ENCODE results near the gene CYP27A1. TPM values are rescaled to one million over a fixed set of nuclear protein-coding genes. Genes with fewer than 3 reads are reported as not detected.

The CYP27A1 gene
- total RNA-seq, 1 donor from 2014 or later, result 0.11 TPM

GRCh38 chr2:218734190-218734975, 47.6 kb upstream of the CYP27A1 start:
- H4K20me1 ChIP-seq (ENCODE audit: low read depth), result peaks cover 58% of the 10 kb centered on the region
- TF ChIP-seq EZH2 (IDR thresholded peaks at IDR 0.05), result no peak
- no peak for TF ChIP-seq EZH2phosphoT487 (IDR thresholded peaks at IDR 0.05)
- no peak for TF ChIP-seq CTCF (IDR thresholded peaks at IDR 0.05)
- no peaks in the 10 kb centered on the region for H3K27me3 Mint-ChIP-seq (ENCODE audit: insufficient read depth, low read depth)
- no peaks in the 10 kb centered on the region for H3K9me3 Mint-ChIP-seq
- no peaks in the 10 kb centered on the region for H3K9me3 ChIP-seq (ENCODE audit: low read depth)
- H3K27me3 ChIP-seq, result no peaks in the 10 kb centered on the region
- H3K4me3 Mint-ChIP-seq, result no peak overlapping the region
- no peak overlapping the region for H3K27ac ChIP-seq
- no peak overlapping the region for H3K4me2 ChIP-seq
- H2AFZ ChIP-seq (replicated peaks), result no peak overlapping the region
- H3K79me2 ChIP-seq (ENCODE audit: low read depth), result peaks cover 42% of the 10 kb centered on the region
- H3K4me1 ChIP-seq, result no peaks in the 10 kb centered on the region
- H3K36me3 Mint-ChIP-seq, result peaks cover 25% of the 10 kb centered on the region
- H3K9ac ChIP-seq, result no peak overlapping the region
- no peaks in the 10 kb centered on the region for H3F3A ChIP-seq (ENCODE audit: low read depth)
- H3K4me1 Mint-ChIP-seq, result peaks cover 12% of the 10 kb centered on the region
- H3K36me3 ChIP-seq, result no peaks in the 10 kb centered on the region
- DNase-seq (ENCODE audit: low spot score), result no peak
- H3K4me3 ChIP-seq, result no peak overlapping the region
- no peak overlapping the region for H3K27ac Mint-ChIP-seq

- Histone ChIP-seq H3K9me3 (ENCODE audit: low read depth) (no peaks in the 10 kb centered on the region), H3K4me1 (no peaks in the 10 kb centered on the region), H3K36me3 (no peaks in the 10 kb centered on the region), H3K9ac (no peak overlapping the region), H3K79me2 (ENCODE audit: low read depth) (peaks cover 36% of the 10 kb centered on the region), H3K27me3 (no peaks in the 10 kb centered on the region), H2AFZ (replicated peaks) (no peak overlapping the region), H4K20me1 (ENCODE audit: low read depth) (peaks cover 62% of the 10 kb centered on the region), H3F3A (ENCODE audit: low read depth) (no peaks in the 10 kb centered on the region), H3K27ac (no peak overlapping the region), H3K4me3 (no peak overlapping the region), H3K4me2 (no peak overlapping the region)
- Mint-ChIP-seq H3K36me3 (peaks cover 32% of the 10 kb centered on the region), H3K27ac (no peak overlapping the region), H3K27me3 (ENCODE audit: insufficient read depth, low read depth) (peaks cover 2% of the 10 kb centered on the region), H3K4me3 (no peak overlapping the region), H3K4me1 (peaks cover 9% of the 10 kb centered on the region), H3K9me3 (no peaks in the 10 kb centered on the region)
- DNase-seq (ENCODE audit: low spot score), result no peak
- TF ChIP-seq EZH2phosphoT487 (IDR thresholded peaks at IDR 0.05), result no peak
- no peak for TF ChIP-seq EZH2 (IDR thresholded peaks at IDR 0.05)
- TF ChIP-seq CTCF (IDR thresholded peaks at IDR 0.05), result no peak
Measured at GRCh38 chr2:218736531-218736930, 45.4 kb upstream of the CYP27A1 start.

GRCh38 chr2:218743068-218743467, 38.9 kb upstream of the CYP27A1 start:
- Histone ChIP-seq H3F3A (ENCODE audit: low read depth) (no peaks in the 10 kb centered on the region), H4K20me1 (ENCODE audit: low read depth) (peaks cover 26% of the 10 kb centered on the region), H3K4me2 (no peak overlapping the region), H3K9ac (no peak overlapping the region), H2AFZ (replicated peaks) (no peak overlapping the region), H3K27ac (no peak overlapping the region), H3K36me3 (no peaks in the 10 kb centered on the region), H3K79me2 (ENCODE audit: low read depth) (no peaks in the 10 kb centered on the region), H3K9me3 (ENCODE audit: low read depth) (no peaks in the 10 kb centered on the region), H3K4me3 (no peak overlapping the region), H3K27me3 (no peaks in the 10 kb centered on the region), H3K4me1 (no peaks in the 10 kb centered on the region)
- Mint-ChIP-seq H3K36me3 (peaks cover 49% of the 10 kb centered on the region), H3K9me3 (no peaks in the 10 kb centered on the region), H3K27me3 (ENCODE audit: insufficient read depth, low read depth) (peaks cover 4% of the 10 kb centered on the region), H3K4me3 (no peak overlapping the region), H3K27ac (no peak overlapping the region), H3K4me1 (peaks cover 4% of the 10 kb centered on the region)
- no peak for DNase-seq (ENCODE audit: low spot score)
- TF ChIP-seq EZH2 (IDR thresholded peaks at IDR 0.05), result no peak
- TF ChIP-seq EZH2phosphoT487 (IDR thresholded peaks at IDR 0.05), result no peak
- no peak for TF ChIP-seq CTCF (IDR thresholded peaks at IDR 0.05)

All from neural progenitor cell (in vitro differentiated cells).